ENCODE data around the gene UBE3A.

DNA sequence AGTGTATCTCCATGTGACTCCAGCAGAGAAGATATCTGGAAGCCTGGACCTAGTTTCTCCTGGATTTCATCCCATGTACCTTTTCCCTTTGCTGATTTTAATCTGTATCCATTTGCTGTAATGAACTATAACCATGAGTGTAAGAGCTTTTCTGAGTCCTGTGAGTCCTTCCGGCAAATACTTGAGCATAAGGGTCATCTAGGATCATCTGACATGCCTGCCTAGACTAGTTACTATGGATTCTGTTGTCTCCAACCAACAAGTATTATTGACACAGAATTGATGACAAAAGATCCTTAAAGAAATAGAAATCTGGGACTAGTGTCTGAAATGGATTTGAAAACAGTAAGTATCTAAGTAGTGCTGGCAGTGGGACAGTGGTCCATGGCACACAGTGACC lies 11.3 kb upstream of the UBE3A start:
- TF ChIP-seq, protein P1, sequence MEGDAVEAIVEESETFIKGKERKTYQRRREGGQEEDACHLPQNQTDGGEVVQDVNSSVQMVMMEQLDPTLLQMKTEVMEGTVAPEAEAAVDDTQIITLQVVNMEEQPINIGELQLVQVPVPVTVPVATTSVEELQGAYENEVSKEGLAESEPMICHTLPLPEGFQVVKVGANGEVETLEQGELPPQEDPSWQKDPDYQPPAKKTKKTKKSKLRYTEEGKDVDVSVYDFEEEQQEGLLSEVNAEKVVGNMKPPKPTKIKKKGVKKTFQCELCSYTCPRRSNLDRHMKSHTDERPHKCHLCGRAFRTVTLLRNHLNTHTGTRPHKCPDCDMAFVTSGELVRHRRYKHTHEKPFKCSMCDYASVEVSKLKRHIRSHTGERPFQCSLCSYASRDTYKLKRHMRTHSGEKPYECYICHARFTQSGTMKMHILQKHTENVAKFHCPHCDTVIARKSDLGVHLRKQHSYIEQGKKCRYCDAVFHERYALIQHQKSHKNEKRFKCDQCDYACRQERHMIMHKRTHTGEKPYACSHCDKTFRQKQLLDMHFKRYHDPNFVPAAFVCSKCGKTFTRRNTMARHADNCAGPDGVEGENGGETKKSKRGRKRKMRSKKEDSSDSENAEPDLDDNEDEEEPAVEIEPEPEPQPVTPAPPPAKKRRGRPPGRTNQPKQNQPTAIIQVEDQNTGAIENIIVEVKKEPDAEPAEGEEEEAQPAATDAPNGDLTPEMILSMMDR (IDR thresholded peaks at IDR 0.05), result no peak
- no peak for TF ChIP-seq POLR2AphosphoS5 (IDR thresholded peaks at IDR 0.05)
- no peak for TF ChIP-seq POLR2A (IDR thresholded peaks at IDR 0.05; ENCODE audit: low read depth)
- TF ChIP-seq EP300 (IDR thresholded peaks at IDR 0.05), result no peak

All from esophagus muscularis mucosa (tissue), 4 donors.